HG02970 (cell line): Measurements from ENCODE around the gene RAB3IP.
"Not testable (repeated sequence)": the region's sequence is repeated elsewhere in the genome, so short reads cannot be mapped to it uniquely, and the experiment has no call there.

Experiments
- ATAC-seq: cut with Tn5 transposase; IDR thresholded peaks from one replicate; pipeline ENCODE4 v1.9.1; 2021; ENCODE audit warnings: mild to moderate bottlenecking, moderate library complexity, moderate number of reproducible peaks; ENCODE audit not compliant: unreplicated experiment, low FRiP score

Gene RAB3IP

DNA sequence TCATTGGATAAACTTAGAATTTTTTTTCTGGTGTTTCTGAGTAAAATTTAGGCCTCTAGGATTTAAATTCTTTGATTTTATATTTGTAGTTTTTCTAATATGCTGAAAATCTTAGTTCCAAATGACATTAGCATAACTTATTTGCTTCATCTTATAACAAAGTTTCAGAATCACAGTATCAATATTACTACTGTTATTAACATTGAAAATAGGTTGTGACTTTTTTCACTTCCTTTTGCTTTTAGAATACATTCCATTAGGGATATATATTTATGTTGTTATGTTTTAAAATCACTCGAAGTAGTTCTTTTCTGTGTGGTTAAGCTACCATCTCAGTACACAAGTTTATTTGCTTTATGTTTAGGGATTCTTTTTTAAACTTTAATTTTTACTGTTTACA lies 12.8 kb downstream of the RAB3IP start:
- no peak for ATAC-seq

DNA sequence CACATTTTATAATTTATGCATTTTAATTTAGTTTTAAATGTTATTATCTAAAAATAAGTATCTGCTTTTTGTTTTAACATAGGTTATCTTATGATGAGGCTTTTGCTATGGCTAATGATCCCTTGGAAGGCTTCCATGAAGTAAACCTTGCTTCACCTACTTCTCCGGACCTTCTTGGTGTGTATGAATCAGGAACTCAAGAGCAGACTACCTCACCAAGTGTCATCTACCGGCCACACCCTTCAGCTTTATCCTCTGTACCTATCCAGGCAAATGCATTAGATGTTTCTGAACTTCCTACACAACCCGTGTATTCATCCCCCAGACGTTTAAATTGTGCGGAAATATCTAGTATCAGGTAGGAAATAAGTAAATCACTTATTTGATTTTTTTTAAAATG lies 16.6 kb downstream of the RAB3IP start:
- ATAC-seq = no peak

DNA sequence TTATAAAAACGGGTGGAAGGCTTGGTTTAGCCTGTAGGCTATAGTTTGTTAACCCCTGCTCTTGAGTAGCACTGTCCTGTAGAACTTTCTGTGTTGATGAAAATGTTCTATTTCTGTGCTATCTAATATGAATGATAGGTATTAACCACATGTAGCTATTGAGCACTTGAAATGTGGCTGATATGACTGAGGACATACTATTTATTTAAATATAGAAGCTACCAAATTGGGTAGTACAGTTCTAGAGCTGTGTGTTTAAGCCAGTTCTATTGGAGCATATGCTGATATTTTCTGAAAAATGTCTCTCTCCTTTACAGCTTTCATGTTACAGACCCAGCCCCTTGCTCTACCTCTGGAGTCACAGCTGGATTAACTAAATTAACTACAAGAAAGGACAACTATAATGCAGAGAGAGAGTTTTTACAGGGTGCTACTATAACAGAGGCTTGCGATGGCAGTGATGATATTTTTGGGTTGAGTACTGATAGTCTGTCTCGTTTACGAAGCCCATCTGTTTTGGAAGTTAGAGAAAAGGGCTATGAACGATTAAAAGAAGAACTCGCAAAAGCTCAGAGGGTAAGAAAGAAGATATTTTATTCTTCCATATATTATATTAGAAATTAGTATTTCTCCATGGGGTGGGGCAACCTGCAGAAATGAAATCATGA lies 17.6 kb downstream of the RAB3IP start:
- ATAC-seq = no peak

DNA sequence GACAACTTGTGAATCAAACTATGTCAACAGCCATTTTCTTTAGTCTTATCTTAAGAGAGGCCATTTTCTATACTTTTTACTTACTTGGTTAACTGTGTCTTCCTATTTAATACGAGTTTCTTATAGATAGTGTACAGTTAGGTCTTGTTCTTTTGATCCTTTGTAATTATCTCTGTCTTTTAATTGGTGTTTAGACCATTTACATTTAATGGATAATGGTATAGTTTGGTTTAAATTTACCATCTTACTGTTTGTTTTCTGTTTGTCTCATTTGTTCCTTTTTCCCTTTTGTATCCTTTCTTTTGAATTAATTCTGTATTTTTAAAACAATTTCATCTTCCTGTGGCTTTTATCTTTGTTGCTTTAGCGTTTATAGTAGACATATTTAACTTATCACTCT lies 19.4 kb downstream of the RAB3IP start:
- ATAC-seq = no peak

DNA sequence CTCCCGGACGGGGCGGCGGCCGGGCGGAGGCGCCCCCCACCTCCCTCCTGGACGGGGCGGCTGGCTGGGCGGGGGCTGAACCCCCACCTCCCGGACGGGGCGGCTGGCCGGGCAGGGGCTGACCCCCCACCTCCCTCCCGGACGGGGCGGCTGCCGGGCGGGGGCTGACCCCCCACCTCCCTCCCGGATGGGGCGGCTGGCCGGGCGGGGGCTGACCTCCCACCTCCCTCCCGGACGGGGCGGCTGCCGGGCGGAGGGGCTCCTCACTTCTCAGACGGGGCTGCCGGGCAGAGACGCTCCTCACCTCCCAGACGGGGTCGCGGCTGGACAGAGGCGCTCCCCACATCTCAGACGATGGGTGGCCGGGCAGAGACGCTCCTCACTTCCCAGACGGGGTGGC lies 20.9 kb downstream of the RAB3IP start:
- ATAC-seq = not testable (repeated sequence)

DNA sequence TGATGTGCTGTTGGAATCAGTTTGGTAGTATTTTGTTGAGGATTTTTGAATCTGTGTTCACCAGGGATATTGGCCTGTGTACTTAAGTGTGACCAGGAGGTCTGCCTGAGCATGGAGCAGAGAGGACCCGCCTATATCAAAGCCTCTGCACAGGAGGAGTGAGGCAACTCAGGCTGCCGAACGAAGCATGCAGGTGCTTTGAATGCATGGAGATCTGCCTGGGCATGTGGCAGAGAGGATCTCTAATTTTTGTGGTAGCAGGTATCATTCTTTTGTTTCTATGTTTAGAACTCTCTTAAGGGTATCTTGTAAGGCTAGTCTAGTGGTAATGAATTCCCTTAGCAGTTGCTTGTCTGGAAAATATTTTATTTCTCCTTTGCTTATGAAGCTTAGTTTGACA lies 26.9 kb downstream of the RAB3IP start:
- ATAC-seq = no peak

DNA sequence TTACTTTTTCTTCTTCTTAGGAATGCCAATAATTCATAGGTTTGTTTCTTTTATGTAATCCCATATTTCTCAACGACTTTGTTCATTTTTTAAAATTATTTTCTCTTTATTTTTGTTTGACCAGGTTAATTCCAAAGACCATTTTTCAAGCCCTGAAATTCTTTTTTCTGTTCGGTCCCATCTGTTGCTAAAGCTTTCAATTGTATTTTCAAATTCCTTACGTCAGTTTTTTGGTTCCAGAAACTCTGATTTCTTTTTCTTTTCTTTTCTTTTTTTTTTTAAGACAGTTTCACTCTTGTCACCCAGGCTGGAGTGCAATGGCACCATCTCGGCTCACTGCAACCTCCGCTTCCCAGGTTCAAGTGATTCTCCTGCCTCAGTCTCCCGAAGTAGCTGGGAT lies 27.6 kb downstream of the RAB3IP start:
- ATAC-seq = no peak

DNA sequence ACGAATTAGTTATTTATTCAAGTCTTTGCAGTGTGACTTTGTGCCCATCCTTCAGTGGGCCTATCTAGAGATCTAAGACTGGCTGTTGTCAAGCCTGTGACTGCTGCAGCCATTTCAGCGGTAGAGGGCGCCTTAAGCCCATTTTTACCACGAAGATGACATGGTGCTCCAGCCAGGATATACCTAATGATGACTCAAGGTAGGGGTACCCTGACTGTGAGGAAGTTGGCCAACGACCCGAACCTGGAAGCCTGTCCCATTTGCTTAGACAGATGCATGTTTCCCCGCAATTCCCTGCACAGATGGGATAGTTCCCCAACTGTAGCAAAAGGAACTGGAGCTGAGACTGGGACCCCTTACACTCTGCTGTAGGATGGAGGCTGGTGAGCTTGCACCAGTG lies 41.3 kb downstream of the RAB3IP start:
- no peak for ATAC-seq

DNA sequence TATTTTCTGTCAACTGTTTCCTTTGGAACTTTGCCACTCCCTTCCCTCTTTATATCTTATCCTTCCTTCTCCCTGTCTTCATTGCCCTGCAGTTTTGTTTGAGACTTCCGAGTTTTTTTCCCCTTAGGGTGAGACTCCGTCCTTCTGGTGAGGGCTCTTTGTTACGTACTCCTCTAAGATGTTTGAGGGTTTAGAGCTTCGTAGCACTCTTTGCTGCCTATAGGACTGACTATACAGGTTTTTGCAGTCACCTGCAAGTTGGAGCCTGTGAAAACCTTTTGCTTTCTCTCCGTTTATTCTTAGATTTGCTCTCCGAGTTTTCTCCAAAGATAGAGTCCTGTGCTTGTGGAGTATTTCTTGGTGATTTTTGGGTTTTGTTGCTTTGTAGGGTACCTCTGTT lies 44.7 kb downstream of the RAB3IP start:
- no peak for ATAC-seq

DNA sequence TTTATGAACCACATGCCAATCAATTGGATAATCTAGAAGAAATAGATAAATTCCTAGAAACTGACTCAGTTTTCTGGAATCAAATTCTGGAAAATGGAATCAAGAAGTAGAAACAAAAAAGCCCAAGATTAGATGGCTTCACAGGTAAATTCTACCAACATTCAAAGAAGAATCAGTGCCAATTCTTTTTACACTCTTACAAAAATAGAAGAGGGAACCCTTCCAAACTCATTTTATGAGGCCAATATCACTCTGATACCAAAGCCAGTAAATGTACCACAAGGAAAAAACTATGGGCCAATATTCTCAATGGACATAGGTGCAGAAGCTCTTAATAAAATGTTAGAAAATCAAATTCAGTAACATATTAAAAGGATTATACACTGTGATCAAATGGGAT lies 50.7 kb downstream of the RAB3IP start:
- ATAC-seq = no peak

DNA sequence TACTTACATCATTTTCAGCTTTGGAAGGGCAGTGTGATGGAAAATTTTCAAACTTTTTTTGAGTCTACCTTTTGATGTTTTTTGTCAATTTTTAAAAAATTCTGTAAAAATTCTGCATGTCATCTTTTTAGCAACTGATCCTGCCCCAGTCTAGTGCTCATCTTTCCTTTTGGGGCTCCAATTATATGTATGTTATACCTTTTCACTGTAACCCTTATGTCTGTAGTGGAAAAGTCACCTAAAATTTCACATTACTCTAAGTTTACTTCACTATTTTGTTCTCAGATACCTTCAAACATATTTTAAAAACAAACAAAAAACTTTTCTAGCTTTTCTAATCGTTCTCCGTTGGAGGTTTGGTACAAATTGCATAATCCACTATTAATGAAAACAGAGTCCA lies 53.9 kb downstream of the RAB3IP start:
- ATAC-seq = no peak

DNA sequence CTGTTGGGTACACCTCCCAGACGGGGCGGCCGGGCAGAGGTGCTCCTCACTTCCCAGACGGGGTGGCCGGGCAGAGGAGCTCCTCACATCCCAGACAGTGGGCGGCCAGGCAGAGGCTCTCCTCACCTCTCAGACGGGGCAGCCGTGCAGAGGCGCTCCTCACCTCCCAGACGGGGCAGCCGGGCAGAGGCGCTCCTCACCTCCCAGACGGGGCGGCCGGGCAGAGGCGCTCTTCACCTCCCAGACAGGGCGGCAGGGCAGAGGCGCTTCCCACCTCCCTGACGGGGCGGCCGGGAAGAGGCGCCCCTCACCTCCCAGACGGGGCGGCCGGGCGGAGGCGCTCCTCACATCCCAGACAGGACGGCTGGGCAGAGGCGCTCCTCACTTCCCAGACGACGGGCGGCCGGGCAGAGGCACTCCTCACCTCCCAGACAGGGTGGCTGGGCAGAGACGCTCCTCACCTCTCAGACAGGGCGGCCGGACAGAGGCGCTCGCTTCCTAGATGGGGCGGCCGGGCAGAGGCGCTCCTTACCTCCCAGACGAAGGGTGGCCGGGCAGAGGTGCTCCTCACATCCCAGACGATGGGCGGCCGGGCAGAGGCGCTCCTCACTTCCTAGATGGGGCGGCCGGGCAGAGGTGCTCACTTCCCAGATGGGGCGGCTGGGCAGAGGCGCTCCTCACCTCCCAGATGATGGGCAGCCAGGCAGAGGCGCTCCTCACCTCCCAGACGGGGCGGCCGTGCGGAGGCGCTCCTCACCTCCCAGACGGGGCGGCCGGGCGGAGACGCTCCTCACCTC lies 68.6 kb downstream of the RAB3IP start:
- not testable (repeated sequence) for ATAC-seq

DNA sequence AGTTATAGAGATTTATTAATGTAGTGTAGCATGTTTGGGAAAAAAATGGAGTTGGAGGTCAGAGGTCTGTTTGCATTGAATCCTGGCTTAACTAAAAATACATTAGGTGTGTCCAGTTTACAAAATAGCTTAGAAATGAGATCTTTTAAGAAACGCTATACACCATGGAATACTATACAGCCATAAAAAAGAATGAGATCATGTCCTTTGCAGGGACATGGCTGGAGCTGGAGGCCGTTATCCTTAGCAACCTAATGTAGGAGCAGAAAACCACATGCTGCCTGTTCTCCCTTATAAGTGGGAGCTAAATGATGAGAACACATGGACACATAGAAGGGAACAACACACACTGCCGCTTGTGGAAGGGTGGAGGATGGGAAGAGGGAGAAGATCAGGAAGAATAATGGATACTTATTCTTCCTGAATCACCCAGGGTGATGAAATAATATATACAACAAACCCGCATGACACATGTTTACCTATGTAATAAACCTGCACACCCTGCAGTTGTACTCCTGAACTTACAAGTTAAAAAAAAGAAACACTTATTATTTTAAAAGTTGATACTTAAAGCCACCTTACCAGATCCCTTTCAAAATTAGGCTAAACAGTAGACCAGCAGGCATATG lies 72.3 kb downstream of the RAB3IP start:
- ATAC-seq = no peak

DNA sequence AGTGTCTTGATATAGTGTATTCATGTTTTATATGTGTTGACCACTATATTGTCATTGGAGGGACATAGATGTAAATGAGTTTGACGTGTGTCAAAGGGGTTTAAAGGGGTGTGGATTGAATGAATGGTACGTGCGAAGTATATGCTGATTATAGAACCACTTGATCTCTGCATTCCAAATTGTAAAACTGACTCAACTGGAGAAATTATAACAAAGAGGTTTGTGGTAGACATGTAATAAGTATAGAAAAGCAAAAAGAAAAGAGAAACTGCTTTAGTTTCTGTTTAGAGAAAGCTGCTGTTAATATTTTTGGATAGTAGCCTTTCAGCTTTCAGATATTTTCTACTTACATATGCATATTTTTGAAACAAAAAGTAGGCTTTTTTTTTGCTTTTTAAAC lies 77.4 kb downstream of the RAB3IP start:
- no peak for ATAC-seq

DNA sequence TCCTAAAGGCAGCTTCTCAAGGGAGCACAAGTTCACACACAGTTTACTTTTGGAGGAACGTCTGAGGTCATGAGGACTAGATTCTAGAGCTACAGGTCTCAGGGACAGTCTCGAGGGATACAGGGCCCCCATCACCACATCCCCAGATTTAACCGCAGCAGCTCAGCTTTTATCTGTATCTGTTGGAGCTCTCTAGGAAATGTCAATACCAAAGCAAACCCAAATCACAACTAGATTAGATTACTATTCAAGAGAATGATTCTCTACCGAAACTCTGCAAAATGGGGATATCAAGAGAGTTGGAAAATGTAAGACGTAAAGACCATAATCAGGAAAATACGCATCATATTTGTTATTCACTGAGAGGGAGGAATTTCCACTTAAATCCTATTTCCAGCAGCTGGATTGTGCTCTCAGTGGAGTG lies 82.4 kb downstream of the RAB3IP start:
- no peak for ATAC-seq

DNA sequence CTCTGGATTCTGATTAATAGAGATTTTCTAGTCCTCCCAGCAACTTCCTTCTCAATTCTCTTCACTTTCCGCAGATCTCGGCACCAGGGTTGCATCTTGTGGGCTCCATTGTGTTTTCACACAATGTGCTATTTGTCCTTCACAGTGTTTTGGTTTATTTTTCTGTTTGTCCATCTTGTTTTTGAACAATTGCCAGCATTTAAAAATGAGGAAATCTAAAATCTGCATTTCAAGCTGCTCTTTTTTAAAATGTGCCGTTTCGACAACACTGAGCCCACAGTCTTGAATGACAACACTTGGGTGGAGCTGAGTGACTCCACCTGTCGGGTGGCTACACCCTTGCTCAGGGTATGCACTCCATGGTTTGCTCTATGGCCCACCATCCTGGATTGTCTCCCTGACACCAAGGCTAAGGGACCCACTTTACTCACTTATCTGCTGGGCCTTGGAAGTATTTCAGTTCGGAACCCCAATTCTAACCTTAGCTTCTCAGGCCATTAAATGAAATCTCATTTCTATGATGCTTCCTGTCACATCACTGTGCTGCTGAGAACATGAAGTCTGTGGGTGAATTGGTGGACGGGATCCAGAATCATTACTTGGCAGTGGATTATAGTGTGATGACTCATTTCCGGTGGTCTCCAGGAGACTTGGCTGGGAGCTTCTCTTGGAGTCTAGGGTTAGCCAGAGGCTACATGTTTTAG lies 82.9 kb downstream of the RAB3IP start:
- ATAC-seq = no peak

DNA sequence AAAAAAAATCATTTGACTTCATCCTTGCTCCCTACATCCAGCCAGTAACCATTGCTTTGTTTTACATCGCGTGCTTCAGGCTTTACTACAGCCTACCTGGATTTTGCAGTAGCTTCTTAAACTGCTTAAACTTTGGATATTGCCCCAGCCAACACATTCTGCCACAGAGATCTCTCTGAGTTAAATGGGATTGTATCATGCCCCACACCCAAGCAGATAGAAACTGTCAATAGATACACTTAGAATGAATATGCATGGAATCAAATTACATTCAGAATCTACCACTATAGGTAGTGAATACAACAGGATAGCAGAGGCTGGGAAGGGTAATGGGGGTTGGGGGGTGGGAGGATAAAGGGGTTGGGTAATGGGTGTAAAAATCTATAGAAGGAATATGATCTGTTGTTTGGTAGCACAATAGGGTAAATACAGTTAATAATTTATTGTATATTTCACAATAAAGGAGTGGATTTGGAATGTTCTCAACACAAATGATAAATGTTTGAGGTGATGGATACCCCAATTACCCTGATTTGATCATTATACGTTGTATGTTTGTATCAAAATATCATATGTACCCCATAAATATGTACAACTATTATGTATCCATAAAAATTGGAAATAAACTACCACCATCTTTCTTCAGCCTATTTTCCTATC lies 83.7 kb downstream of the RAB3IP start:
- no peak for ATAC-seq

DNA sequence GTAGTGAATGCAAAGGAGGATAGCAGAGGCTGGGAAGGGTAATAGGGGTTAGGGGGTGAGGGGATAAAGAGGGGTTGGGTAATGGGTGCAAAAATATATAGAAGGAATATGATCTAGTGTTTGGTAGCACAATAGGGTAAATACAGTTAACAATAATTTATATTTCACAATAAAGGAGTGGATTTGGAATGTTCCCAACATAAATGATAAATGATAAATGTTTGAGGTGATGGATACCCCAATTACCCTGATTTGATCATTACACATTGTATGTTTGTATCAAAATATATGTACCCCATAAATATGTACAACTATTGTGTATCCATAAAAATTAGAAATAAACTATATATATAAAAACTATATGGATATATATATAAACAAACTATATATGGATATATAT lies 85.4 kb downstream of the RAB3IP start:
- no peak for ATAC-seq

DNA sequence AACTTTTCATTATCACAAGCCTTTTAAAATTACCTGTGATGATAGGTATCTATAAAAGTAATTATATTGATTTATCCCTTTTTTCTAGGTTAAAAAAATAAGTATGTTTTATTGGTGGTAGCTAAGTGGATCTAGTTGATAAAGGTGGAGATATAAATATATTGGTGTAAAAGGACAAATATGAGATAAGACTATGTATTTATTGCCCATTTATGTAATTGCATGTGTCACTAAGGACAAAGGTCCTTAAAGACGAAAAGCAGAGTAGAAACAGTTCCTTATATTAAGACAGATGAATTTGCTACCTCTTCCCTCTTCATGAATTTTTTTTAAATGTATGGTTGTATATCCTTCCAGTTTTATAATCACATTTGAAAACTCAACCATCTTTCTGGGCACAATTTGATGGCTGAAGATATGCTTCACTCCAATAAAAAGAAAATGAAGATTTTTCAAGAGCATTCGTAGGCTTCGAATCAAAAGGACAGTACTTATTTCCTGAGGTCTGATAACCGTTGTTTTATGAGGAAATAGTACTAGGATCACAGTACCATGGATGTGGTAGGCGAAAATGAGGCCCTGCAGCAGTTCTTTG lies 86.4 kb downstream of the RAB3IP start, which contains the start of gene MYRFL:
Gene MYRFL, plus strand, starts transcription at position 262 of the 595 bp plus-strand sequence. Its CDS starts 291 bp downstream, at position 553.
- ATAC-seq = no peak

DNA sequence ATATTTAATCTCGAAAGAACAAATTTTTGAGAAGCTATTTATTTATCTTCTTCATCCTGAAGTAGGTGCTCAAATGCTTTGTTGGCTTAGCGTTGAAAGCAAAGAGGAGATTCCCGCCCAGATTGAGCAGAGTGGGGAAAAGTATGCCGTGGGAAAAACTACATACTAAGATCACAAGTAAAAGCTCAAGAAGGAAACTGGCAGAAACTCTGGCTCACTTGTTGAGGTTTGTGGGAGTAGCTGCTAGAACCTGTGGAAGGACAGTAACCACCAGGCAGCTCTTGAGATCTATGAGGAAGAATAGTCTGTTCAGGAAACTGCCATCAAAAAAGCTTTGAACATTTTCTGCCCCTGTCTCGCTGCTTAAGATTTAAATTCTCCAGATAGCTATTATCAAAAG lies 90.2 kb downstream of the RAB3IP start:
- ATAC-seq = no peak
